ENCODE data around the gene SLIT3. TPM values are rescaled to one million over a fixed set of nuclear protein-coding genes. Genes with fewer than 3 reads are reported as not detected.

The SLIT3 gene
- total and polyA plus RNA-seq, 9 of the 15 experiments (the other 6 are each of a cell fraction or from before 2014, with no cell fraction given), result 0.01 to 0.04 TPM; not detected in 7

GRCh38 chr5:168992016-168992415, 308.9 kb downstream of the SLIT3 start:
- in situ Hi-C loops (cut with MboI), result loop anchor here (25.0 kb wide), 1 partner anchor 1220 kb away; no protein-coding TSS in a partner anchor
- POLR2A ChIA-PET, result no interaction called here
- WGBS (ENCODE audit: insufficient coverage, low coverage, missing lambda C conversion rate), result 2% methylated on average over 5 of the region's 5 CpGs

More at GRCh38 chr5:168992016-168992415, 308.9 kb downstream of the SLIT3 start:
- no peak overlapping the region for H3K4me3 ChIP-seq
- no peaks in the 10 kb centered on the region for H3K79me2 ChIP-seq (ENCODE audit: control insufficient read depth, insufficient read depth, low read length)
- TF ChIP-seq RBM25 (IDR thresholded peaks at IDR 0.05; ENCODE audit: low read depth, low read length, severe bottlenecking) (no peak), ZNF695 (CRISPR knock-in tag; IDR thresholded peaks at IDR 0.05) (no peak), MEIS2 (IDR thresholded peaks at IDR 0.05; ENCODE audit: partially characterized antibody) (no peak), WHSC1 (IDR thresholded peaks at IDR 0.05; ENCODE audit: low read length) (no peak), ZFP91 (CRISPR knock-in tag; IDR thresholded peaks at IDR 0.05) (no peak), NBN (IDR thresholded peaks at IDR 0.05; ENCODE audit: low read depth) (no peak), FOXP4 (CRISPR knock-in tag; IDR thresholded peaks at IDR 0.05; ENCODE audit: borderline replicate concordance) (no peak)
- no peak for ATAC-seq
- no peak overlapping the region for H3K27ac ChIP-seq (ENCODE audit: extremely low read depth, low read depth, low read length)
- no peaks in the 10 kb centered on the region for H3K4me1 ChIP-seq (replicated peaks in 1 of 2; ENCODE audit: control insufficient read depth in 2 of 2, insufficient read depth in 2 of 2, low read length in 2 of 2)
- no peak overlapping the region for H2AFZ ChIP-seq (ENCODE audit: low read depth, low read length)
- no peak overlapping the region for H3K4me2 ChIP-seq (ENCODE audit: insufficient read depth, low read length)
- no peaks in the 10 kb centered on the region for H3K36me3 ChIP-seq (ENCODE audit: control insufficient read depth, insufficient read depth, low read length)
- H4K20me1 ChIP-seq (replicated peaks; ENCODE audit: control insufficient read depth, insufficient read depth, low read length), result peaks cover 4% of the 10 kb centered on the region; the same call in 1 of the 2 replicates
- BruUV-seq (replicated peaks), result no TSS peak
- DNase-seq (ENCODE audit: extremely low read depth in 1 of 4, low spot score in 3 of 4), result no peak
- H3K9me1 ChIP-seq (ENCODE audit: control insufficient read depth, insufficient read depth, low read length), result no peaks in the 10 kb centered on the region
- CTCF ChIA-PET (ENCODE audit: low intra/inter-chr PET ratio), result no interaction called here
- no peaks in the 10 kb centered on the region for H3K9me3 ChIP-seq (replicated peaks; ENCODE audit: control insufficient read depth, insufficient read depth, low read depth, low read length)
- H3K27me3 ChIP-seq (ENCODE audit: control insufficient read depth in 2 of 2, insufficient read depth in 2 of 2, low read length in 2 of 2), result peaks cover 0 to 10% of the 10 kb centered on the region in 2 experiments; a peak in 1 of 5 replicates
- intact Hi-C loops (cut with micrococcal nuclease), result no loop called here
- FAIRE-seq, result no peak
- H3K9ac ChIP-seq (ENCODE audit: insufficient read depth in 1 of 2, low read depth in 2 of 2, low read length in 2 of 2), result no peak overlapping the region
